ENCODE data around the gene BUD23. TPM values are rescaled to one million over a fixed set of nuclear protein-coding genes. Genes with fewer than 3 reads are reported as not detected.

BUD23 gene, protein sequence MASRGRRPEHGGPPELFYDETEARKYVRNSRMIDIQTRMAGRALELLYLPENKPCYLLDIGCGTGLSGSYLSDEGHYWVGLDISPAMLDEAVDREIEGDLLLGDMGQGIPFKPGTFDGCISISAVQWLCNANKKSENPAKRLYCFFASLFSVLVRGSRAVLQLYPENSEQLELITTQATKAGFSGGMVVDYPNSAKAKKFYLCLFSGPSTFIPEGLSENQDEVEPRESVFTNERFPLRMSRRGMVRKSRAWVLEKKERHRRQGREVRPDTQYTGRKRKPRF
- total RNA-seq = 62.2 and 90.3 TPM in 2 replicates

DNA sequence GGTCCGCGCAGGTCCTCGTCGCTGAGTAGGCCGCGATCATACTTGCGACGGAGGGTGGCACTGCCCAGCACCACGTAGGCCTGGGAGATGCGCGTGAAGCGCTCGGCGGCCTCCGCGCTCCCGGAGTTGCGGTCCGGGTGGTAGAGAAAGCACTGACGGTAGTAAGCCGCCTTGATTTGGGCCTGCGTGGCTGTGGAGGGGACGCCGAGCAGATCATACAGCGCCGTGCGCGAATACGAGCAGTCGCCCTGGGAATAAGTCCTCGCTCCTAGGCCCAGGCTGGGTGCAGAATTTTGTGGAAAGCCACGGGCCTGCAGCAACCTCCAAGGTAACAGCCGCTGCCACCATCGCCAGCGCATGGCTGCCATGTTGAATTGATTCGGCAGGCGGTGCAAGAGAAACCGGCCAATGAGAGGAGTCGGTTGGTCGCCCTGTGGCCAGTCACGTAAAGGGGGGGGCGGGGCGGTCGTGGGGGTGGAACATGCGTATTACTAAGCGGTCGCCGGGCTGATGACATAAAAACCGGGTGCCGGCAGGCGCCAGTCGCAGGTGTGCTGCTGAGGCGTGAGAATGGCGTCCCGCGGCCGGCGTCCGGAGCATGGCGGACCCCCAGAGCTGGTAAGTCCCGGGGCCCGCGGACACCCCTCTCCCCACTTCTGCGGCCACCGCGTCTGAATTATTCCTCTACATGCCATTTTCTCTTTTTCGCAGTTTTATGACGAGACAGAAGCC is at the start of gene BUD23, which contains the start of gene DNAJC30:
BUD23 (plus strand) TSS at position 542 of the 732 bp plus-strand sequence; CDS start at position 571, 29 bp downstream.
DNAJC30 (minus strand) TSS at position 398 of the 732 bp plus-strand sequence; CDS start at position 368, 30 bp downstream.

DNA sequence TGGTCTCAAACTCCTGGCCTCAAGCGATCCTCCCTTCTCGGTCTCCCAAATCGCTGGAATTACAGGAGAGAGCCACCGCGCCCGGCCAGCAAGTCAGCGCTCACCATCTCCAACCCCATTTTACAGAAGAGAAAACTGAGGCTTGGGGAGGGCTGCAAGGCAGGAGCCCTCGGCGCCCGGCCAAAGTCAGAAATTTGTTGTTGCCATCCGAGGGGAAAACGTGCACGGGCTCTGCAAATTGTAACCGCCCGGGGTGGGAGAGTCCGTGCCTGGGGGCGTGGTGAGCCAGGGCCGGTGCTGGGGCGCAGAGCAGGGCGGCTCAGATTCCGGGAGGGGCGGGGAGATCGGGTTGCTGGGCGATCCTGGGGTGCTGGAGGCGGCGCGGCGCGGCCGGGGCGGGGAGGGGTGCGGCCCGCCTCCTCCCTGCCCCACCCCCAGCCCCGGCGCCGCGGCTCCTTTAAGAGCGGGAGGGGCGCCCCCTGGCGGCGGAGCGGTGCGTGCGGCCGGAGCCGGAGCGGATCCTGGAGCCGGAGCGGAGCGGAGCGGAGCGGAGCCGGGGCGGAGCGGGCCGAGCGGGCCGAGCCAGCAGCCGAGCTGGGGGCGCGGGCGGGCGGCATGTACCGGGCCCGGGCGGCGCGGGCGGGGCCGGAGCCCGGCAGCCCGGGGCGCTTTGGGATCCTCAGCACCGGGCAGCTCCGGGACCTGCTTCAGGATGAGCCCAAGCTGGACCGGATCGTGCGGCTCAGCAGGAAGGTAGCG is 15.9 kb upstream of the BUD23 start, which contains the start of gene VPS37D:
VPS37D (plus strand) TSS at position 488 of the 759 bp plus-strand sequence; CDS start at position 616, 128 bp downstream.

DNA sequence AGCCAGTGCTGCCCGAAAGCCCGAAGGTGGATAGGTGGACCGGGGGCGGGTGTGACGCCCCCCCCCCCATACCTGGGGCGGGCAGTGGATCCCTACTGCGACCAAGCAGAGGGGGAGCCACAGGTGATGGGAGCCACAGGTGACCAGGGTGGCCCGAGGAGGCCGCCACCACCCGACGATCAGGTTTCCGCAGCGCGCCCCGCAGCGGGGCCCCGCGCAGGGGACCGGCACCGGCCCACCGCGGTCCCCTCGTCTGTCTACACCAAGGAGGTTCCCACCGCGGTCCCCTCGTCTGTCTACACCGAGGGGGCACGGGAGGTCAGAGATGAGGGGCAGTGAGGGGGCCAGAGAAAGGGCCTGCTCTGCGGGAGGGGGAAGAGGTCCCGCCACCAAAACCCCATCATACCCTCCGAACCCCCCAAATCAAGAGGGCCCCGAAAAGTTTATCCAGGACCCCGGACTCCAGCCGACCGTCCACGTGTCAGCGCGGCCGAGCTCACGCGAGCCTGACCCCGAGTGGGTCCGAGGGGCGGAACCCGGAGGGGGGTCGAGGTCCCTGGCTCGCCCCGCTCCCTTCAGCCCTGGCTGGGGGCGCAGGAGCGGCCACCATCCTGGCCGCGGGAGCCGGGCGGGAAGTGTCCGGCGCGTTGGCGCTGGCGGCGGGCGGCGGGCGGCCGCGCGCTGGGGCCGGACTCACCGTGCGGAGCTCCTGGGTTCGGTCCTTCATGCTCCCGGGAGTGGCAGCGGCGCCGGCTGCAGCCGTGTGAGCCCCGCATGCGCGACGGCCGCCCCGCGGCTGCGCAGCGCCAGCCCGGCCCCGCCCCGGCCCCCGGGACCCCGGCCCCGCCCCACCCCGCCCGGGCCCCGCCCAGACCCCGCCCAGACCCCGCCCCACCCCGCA is 35.8 kb downstream of the BUD23 start, which contains the start of gene STX1A:
STX1A (minus strand) TSS at position 765 of the 901 bp plus-strand sequence; CDS start at position 727, 38 bp downstream.

DNA sequence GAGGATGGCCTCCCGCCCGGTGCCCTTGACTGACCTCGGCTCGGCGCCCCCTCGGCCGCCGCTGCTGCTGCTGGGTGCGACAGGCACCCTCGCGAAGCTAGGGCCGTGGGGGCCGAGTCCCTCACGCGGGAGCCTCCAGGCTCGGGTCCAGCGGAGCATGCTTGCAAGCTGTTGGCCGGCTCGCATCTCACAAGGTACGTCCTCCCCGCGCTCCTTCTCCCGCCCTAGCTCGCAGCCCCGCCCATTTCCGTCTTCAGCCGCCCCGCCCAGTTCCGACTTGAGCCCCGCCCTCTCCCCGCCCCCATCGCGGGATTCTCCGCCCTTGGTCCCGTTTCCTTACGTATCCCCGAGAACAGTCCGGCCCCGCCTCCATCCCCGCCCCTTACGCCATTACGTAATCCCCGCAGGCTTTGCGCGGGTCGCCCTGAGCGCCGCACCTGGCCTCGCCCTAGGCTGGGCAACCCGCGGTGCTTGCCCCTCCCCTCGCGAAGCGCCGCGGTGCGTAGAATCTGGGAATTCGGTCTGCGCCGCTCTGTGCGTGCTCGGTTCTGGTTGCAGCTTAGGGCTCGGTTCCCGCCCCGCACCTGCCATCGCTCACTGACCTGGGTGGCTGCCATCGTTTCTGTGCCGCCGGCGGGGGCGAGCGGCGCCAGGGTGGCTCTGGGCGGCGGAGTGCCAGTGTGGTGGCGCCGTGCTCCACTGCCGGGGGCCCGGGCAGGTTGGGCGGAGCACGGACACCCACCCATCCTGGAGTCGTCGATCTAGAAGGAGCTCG is 55.4 kb downstream of the BUD23 start, which contains the start of gene ABHD11:
ABHD11 (minus strand) TSS at position 191 of the 775 bp plus-strand sequence; CDS start at position 159, 32 bp downstream.

Other genes starting within 250 kb of the BUD23 start
- gene FZD9, start 249.8 kb upstream of the BUD23 start, total RNA-seq = 1.4 and 2.3 TPM in 2 replicates
- gene BAZ1B, start 161.3 kb upstream of the BUD23 start, total RNA-seq = 28.6 and 38.9 TPM in 2 replicates
- 37.3 and 49.9 TPM in 2 replicates for gene BCL7B, start 125.9 kb upstream of the BUD23 start, total RNA-seq
- gene TBL2, start 105.0 kb upstream of the BUD23 start, total RNA-seq = 62.2 and 64.9 TPM in 2 replicates
- 0.25 TPM in 1 of 2 replicates, not detected in the other for gene MLXIPL, start 59.1 kb upstream of the BUD23 start, total RNA-seq
- gene VPS37D, start 15.8 kb upstream of the BUD23 start, total RNA-seq = 1.8 and 8.5 TPM in 2 replicates
- gene DNAJC30, start 144 bp upstream of the BUD23 start, total RNA-seq = 7.2 and 7.7 TPM in 2 replicates
- gene STX1A, start 36.1 kb downstream of the BUD23 start, total RNA-seq = 19.5 and 23.8 TPM in 2 replicates
- 29.2 and 38.9 TPM in 2 replicates for gene ABHD11, start 55.2 kb downstream of the BUD23 start, total RNA-seq
- 4.4 and 18.4 TPM in 2 replicates for gene CLDN3, start 86.7 kb downstream of the BUD23 start, total RNA-seq
- 93.7 and 98.1 TPM in 2 replicates for gene CLDN4, start 147.4 kb downstream of the BUD23 start, total RNA-seq
- 10.8 and 28.3 TPM in 2 replicates for gene METTL27, start 158.9 kb downstream of the BUD23 start, total RNA-seq
- not detected in 2 replicates for gene TMEM270, start 177.6 kb downstream of the BUD23 start, total RNA-seq